Central memory CD4-positive, alpha-beta T cell (primary cell): ENCODE measurements around the gene SMCO1.
"Not testable (repeated sequence)": the region's sequence is repeated elsewhere in the genome, so short reads cannot be mapped to it uniquely, and the experiment has no call there.

Source experiments
- DNase-seq: peaks from one replicate; pipeline ENCODE4 v3.0.0; 2022

Gene SMCO1

GRCh38 chr3:196486263-196486662 lies 28.9 kb downstream of the SMCO1 start:
- peak; percentile 8 for DNase-seq

DNA sequence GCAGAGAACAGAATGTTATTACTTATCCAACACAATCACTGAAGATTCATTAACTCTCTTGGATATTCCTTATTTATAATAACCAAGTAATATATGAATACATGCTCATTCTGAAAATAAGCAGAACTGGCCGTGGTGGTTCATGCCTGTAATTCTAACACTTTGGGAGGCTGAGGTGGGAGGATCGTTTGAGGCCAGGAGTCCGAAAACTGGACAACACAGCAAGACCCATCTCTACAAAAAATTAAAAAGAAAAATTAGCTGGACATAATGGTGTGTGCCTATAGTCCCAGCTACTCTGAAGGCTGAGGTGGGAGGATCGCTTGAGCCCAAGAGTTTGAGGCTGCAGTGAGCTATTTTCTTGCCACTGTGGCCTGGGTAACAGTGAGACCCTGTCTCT lies 37.5 kb downstream of the SMCO1 start:
- DNase-seq, result no peak

- no peak for DNase-seq
Measured at GRCh38 chr3:196472286-196472685, 42.9 kb downstream of the SMCO1 start.

DNA sequence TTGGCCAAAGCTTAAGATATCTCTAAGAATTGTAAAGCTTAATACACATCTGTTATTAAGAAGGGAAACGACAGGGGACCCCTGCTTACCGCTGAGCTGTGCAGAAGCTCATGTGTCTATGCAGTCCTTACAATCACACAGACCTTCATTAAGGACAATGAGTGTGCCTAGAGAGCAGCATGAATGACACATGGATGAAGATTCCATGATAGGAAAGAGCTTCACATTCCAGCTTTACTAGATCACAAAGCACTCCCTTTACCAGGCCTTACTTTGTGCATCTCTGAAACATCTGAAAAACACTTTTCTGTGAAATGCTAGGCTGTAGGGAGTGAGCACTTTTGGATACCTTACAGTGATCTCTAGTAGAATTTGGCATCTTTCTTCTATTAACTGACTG lies 43.6 kb downstream of the SMCO1 start:
- DNase-seq, result no peak

GRCh38 chr3:196470182-196470581 lies 45.0 kb downstream of the SMCO1 start:
- not testable (repeated sequence) for DNase-seq

DNA sequence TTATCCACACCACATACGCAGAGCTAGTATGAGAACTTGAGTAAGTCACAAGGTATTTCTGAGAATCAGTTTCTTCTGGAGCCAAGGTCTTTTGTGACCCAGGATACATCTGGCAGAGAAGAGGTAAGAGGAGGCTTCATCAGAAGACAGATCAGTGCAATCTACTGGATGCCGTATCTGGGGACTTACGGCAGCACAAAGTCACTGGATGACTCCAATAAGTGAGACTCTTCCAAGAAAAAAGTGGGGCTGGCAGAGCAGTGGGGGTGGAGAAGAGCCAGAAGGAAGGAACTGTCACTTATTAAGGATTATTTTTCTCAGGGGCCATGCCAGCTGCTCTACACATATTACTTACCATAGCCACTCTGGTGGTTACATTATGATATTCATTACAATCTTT lies 51.3 kb downstream of the SMCO1 start:
- DNase-seq, result no peak

DNA sequence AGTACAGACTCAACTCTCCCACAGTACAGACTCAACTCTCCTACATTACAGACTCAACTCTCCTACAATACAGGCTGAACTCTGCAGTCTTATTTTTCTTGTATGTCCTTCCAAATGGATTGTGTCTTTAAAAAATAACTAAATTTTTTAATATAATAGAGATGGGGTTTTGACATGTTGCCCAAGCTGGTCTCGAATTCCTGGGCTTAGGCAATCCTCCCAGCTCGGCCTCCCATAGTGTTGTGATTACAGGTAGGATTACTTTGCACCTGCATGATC lies 51.7 kb downstream of the SMCO1 start:
- DNase-seq, result no peak

DNA sequence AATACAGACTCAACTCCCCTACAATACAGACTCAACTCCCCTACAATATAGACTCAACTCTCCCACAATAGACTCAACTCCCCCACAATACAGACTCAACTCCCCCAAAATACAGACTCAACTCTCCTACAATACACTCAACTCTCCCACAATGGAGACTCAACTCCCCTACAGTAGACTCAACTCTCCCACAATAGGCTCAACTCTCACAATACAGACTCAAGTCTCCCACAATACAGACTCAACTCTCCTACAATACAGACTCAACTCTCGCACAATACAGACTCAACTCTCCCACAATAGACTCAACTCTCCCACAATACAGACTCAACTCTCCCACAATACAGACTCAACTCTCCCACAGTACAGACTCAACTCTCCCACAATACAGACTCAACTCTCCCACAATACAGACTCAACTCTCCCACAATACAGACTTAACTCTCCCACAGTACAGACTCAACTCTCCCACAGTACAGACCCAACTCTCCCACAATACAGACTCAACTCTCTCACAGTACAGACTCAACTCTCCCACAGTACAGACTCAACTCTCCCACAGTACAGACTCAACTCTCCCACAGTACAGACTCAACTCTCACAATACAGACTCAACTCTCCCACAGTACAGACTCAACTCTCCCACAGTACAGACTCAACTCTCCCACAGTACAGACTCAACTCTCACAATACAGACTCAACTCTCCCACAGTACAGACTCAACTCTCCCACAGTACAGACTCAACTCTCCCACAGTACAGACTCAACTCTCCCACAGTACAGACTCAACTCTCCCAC lies 52.3 kb downstream of the SMCO1 start:
- not testable (repeated sequence) for DNase-seq

DNA sequence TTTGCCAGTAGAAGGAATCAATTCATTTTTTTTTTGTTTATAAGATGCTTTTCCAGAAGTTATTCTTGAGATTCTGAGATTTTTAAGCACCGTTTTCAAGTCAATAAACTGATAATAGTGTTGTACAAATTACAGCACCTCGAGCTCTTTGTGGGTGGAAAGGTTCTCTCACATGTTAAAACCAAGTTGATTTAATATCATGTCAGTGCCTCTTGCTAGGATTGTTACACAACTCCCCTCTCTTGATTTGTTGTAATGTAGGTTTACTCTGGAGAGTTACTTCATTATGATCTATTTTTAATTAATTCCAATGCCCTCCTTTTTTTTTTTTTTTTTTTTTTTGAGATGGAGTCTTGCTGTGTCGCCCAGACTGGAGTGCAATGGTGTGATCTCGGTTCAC lies 57.1 kb downstream of the SMCO1 start:
- no peak for DNase-seq

- peak; percentile 36 for DNase-seq
Measured at GRCh38 chr3:196457470-196457869, 57.7 kb downstream of the SMCO1 start.
